CD4-positive, alpha-beta T cell treated with Interleukin-17A for 1 hour (primary cell): ENCODE results near the gene HTR3A.
"Not testable (repeated sequence)": the region's sequence is repeated elsewhere in the genome, so short reads cannot be mapped to it uniquely, and the experiment has no call there.

ENCODE experiments used
- DNase-seq: peaks from one replicate; pipeline ENCODE4 v3.0.0-alpha.2; 2020

Gene HTR3A

DNA sequence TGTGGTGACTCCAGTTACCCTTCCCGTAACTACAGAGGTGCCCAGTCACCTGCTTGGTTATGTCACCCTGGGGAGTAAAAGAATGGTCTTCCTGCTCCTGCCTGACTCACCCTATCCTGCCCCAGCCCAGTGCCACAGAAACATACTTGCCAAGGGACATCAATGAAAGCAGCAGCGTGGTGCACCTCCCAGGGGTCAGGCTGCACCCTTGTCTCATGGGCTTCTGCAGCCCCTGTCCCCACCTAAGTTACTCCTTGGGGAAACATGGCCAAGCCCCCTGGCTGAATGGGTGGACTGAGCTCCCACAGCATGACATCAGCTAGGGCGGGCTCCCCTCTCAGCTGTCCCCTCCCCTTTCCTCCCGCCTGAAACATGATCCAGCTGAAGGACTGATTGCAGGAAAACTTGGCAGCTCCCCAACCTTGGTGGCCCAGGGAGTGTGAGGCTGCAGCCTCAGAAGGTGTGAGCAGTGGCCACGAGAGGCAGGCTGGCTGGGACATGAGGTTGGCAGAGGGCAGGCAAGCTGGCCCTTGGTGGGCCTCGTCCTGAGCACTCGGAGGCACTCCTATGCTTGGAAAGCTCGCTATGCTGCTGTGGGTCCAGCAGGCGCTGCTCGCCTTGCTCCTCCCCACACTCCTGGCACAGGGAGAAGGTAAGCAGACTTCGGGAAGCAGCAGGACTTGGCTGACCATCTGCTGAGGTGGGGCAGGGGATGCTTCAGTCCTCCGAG, at the start of gene HTR3A:
HTR3A (plus strand) TSS at position 368 of the 730 bp plus-strand sequence; CDS start at position 586, 218 bp downstream.
- DNase-seq = no peak

- no peak for DNase-seq
Measured at GRCh38 chr11:113926273-113927197, 48.4 kb upstream of the HTR3A start.

DNA sequence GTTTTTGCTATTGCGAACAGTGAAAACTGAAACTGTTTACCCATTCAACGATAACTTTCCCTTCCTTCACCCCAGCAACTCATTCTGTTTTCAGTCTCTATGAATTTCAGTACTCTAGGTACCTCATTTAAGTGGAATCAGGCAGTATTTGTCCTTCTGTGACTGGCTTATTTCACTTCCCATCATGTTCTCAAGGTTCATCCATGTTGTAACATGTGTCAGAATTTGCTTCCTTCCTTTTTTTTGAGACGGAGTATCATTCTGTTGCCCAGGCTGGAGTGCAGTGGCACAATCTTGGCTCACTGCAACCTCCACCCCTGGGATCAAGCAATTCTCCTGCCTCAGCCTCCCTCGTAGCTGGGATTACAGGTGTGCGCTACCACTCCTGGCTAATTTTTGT, 46.6 kb upstream of the HTR3A start:
- DNase-seq = no peak

- no peak for DNase-seq
Measured at GRCh38 chr11:113932788-113933187, 42.1 kb upstream of the HTR3A start.

DNA sequence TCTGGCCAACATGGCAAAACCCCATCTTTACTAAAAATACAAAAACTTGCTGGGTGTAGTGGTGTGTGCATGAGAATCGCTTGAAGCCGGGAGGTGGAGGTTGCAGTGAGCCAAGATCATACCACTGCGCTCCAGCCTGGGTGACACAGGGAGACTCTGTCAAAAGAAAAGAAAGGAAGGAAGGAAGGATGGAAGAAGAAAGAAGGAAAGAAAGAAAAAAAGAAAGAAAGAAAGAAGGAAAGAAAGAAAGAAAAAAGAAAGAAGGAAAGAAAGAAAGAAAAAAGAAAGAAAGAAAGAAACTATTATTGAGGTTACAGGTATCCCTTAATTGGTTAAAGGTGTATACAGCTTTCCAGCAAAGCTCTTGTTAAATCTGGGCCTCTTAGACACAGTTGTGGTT, 40.7 kb upstream of the HTR3A start:
- not testable (repeated sequence) for DNase-seq

DNA sequence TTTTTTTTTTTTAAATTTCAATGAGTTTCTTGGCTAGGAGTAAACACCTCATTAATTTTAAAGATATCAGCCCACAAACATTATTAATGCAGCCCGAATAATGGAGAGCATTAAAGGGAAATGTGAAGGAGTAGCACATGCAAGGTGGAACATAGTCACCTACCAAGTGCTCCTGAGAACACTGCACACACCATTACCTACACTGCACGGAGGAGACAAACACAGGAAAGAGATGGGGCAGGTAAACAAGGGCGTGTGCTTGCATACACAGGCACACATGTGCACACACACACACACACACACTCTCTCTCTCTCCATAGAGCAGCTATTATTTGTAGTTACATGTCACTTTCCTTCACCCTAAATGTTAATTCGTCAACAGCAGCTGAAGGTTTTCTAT, 40.1 kb upstream of the HTR3A start:
- peak; percentile 2 for DNase-seq

DNA sequence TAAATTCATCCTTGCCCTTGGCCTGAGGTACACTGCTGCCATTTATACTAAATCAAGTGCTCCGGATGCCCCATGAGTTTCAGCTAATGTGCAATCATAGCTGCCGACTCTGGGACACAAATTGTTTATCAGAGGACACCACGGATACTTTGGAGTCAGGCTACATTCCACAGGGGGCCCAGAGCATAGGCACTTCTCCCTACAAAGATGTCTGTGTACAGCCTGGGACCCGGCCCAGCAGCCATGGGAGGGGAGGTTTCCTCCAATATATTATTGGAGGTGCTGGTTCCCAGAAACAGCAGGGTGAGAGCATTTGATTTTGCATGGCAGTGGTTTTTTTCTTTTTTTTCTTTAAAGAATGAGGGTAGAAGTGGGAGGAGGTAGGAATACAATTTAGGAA, 39.0 kb upstream of the HTR3A start:
- DNase-seq = no peak

- DNase-seq = no peak
Measured at GRCh38 chr11:113937918-113938317, 37.0 kb upstream of the HTR3A start.

DNA sequence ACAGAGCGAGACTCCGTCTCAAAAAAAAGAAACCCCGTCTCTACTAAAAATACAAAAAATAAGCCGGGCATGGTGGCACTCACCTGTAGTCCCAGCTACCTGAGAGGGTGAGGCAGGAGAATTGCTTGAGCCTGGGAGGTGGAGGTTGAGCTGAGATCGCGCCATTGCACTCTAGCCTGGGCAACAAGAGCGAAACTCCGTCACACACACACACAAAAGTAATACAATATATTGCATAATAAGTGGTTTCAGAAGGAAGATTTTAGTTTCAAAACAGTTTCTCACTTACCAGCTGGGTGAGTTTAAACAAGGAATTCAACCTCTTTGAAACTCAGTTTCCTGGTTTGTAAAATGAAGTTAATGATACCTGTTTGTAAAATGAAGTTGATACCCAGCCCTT, 32.7 kb upstream of the HTR3A start:
- no peak for DNase-seq

- not testable (repeated sequence) for DNase-seq
Measured at GRCh38 chr11:113946162-113946561, 28.7 kb upstream of the HTR3A start.

- DNase-seq = no peak
Measured at GRCh38 chr11:113947994-113948393, 26.9 kb upstream of the HTR3A start.

DNA sequence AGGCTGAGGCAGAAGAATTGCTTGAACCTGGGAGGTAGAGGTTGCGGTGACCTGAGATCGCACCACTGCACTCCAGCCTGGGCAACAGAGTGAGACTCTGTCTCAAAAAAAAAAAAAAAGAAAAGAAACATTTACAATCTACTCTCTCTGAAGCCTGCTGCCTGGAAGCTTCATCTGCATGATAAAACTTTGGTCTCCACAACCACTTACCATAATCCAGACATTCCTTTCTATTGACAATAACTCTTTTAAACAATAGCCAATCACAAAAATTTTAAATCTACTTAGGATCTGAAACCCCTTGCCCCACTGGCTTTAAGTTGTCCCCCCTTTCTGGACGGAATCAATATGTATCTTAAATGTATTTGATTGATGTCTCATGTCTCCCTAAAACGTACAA, 25.0 kb upstream of the HTR3A start:
- no peak for DNase-seq

DNA sequence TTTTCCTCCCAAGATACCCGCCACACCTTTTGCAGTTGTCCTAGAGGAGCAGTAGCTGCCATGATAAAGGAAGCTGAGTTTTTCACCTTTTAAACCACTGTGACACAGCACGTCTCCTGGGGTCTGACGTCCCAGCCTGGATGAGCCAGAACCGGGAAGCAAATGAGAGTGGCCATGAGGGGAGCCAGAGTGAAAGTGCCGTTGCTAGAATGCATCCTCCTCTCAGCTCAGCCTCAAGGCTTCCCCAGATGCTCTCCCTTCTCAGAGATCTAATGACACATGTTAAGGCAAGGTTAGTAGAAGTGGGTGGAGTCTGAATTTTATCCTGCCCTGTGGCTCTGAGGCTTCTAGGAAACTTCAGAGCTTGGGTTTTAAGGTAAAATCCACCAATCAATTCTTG, 23.4 kb upstream of the HTR3A start:
- no peak for DNase-seq

- DNase-seq = no peak
Measured at GRCh38 chr11:113952070-113952469, 22.8 kb upstream of the HTR3A start.

GRCh38 chr11:113952588-113952987, 22.3 kb upstream of the HTR3A start:
- no peak for DNase-seq

GRCh38 chr11:113954235-113954634, 20.7 kb upstream of the HTR3A start:
- DNase-seq = no peak

- no peak for DNase-seq
Measured at GRCh38 chr11:113956986-113957385, 17.9 kb upstream of the HTR3A start.

- no peak for DNase-seq
Measured at GRCh38 chr11:113960702-113961330, 14.1 kb upstream of the HTR3A start.

GRCh38 chr11:113967361-113967760, 7.5 kb upstream of the HTR3A start:
- DNase-seq = no peak

DNA sequence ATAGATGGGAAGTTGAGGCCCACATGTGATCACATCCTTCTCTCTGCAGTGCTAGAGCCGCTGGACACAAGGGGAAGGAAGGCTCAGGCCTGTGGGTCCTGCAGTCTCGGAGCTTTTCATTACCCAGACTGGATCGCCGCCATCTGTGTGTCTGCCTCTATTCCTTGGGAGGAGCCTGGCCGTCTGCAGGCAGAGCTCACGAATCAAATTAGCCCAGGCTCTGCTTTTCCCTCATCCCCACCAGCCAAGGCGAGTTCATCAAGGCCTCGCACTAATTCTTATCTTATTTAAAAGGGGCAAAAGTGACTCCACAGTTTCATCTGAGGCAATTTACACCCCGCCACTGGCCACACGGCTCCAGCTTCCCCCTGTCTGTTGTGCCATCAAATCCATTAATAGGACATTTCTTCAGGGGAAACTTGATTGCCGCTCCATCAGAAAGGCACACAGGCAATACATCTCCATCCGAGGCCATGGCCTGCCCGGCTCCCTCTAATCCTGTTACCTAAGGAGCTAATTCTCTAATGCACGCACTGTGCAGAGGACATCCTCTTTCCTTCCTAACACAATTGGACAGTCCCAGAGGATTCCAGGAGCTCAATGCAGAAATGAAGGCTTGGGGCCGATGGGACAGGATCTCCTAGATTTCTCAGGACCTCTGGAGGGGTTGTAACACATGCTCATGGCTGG, 3.3 kb upstream of the HTR3A start:
- no peak for DNase-seq

DNA sequence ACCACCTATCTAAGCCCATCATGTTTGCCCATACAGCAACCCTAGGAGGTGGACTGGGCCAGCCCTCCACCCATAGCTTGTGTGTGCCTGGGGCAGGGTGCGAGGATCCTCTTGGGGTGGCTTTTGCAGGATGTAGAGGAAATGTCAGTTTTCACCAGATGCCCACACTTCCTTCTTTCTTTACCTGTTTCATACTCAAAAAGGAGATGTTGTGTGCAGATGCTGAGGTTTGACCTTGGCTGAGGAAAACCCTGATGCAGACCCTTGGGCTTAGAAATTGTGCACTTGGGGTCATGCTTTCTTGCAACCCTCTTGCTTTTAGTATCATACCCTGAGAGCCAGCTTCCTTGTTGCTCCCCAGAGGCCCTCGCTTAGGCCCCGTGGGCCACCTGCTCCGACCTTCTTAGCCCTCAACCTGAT, 2.2 kb downstream of the HTR3A start:
- DNase-seq = no peak

DNA sequence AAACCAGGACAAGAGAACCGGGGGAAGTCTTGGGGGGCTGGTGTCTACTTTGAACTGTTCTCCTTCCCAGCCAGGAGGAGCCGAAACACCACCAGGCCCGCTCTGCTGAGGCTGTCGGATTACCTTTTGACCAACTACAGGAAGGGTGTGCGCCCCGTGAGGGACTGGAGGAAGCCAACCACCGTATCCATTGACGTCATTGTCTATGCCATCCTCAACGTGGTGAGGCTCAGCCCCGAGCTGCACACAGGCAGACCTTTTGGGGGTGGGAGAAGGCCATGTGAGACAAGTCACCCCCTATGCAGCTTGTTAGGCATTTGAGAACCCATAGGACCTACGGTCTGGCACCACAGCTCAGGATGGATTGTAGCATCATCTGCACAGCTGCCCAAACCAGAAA, 2.8 kb downstream of the HTR3A start:
- DNase-seq = no peak

- no peak for DNase-seq
Measured at GRCh38 chr11:113979431-113979830, 4.5 kb downstream of the HTR3A start.
